ENCODE measurements around the gene KCNAB1. TPM values are rescaled to one million over a fixed set of nuclear protein-coding genes. Genes with fewer than 3 reads are reported as not detected.

Gene KCNAB1
- polyA plus RNA-seq, 2 donors = 0.61 to 1.3 TPM

- no peaks in the 10 kb centered on the region for H3K36me3 ChIP-seq (ENCODE audit: control insufficient read depth in 2 of 2, insufficient read depth in 2 of 2, low read length in 1 of 2)
- H3K4me3 ChIP-seq (ENCODE audit: low read depth in 1 of 2, low read length in 2 of 2) = no peak overlapping the region
- H3K9me3 ChIP-seq (ENCODE audit: control insufficient read depth in 2 of 2, insufficient read depth in 1 of 2, low read depth in 1 of 2, low read length in 1 of 2) = no peaks in the 10 kb centered on the region
- H3K4me1 ChIP-seq (ENCODE audit: control insufficient read depth in 2 of 2, insufficient read depth in 2 of 2, low read length in 1 of 2) = no peaks in the 10 kb centered on the region
- H3K27ac ChIP-seq (ENCODE audit: low read depth in 2 of 2, low read length in 1 of 2) = no peak overlapping the region
- 78 to 79% methylated on average over 4 of the region's 4 CpGs for WGBS, 2 donors
- no peaks in the 10 kb centered on the region for H3K27me3 ChIP-seq (ENCODE audit: control insufficient read depth in 1 of 2, insufficient read depth in 2 of 2, low read length in 2 of 2)
These were observed 131.0 kb downstream of the KCNAB1 start for GRCh38 chr3:156251424-156251823.

- no peak overlapping the region for H3K4me3 ChIP-seq (ENCODE audit: low read depth in 1 of 2, low read length in 2 of 2)
- no peaks in the 10 kb centered on the region for H3K9me3 ChIP-seq (ENCODE audit: control insufficient read depth in 2 of 2, insufficient read depth in 1 of 2, low read depth in 1 of 2, low read length in 1 of 2)
- no peaks in the 10 kb centered on the region for H3K4me1 ChIP-seq (ENCODE audit: control insufficient read depth in 2 of 2, insufficient read depth in 2 of 2, low read length in 1 of 2)
- 74 to 85% methylated on average over 3 of the region's 3 CpGs for WGBS, 2 donors
- H3K27me3 ChIP-seq (ENCODE audit: control insufficient read depth in 1 of 2, insufficient read depth in 2 of 2, low read length in 2 of 2) = no peaks in the 10 kb centered on the region
- no peak overlapping the region for H3K27ac ChIP-seq (ENCODE audit: low read depth in 2 of 2, low read length in 1 of 2)
- no peaks in the 10 kb centered on the region for H3K36me3 ChIP-seq (ENCODE audit: control insufficient read depth in 2 of 2, insufficient read depth in 2 of 2, low read length in 1 of 2)
These were observed 132.3 kb downstream of the KCNAB1 start for GRCh38 chr3:156252656-156253055.

GRCh38 chr3:156253150-156253549 lies 132.8 kb downstream of the KCNAB1 start:
- no peaks in the 10 kb centered on the region for H3K4me1 ChIP-seq (ENCODE audit: control insufficient read depth in 2 of 2, insufficient read depth in 2 of 2, low read length in 1 of 2)
- no peak overlapping the region for H3K4me3 ChIP-seq (ENCODE audit: low read depth in 1 of 2, low read length in 2 of 2)
- 50 to 66% methylated on average over 1 of the region's 1 CpG for WGBS, 2 donors
- no peak overlapping the region for H3K27ac ChIP-seq (ENCODE audit: low read depth in 2 of 2, low read length in 1 of 2)
- H3K27me3 ChIP-seq (ENCODE audit: control insufficient read depth in 1 of 2, insufficient read depth in 2 of 2, low read length in 2 of 2) = no peaks in the 10 kb centered on the region
- no peaks in the 10 kb centered on the region for H3K36me3 ChIP-seq (ENCODE audit: control insufficient read depth in 2 of 2, insufficient read depth in 2 of 2, low read length in 1 of 2)
- H3K9me3 ChIP-seq (ENCODE audit: control insufficient read depth in 2 of 2, insufficient read depth in 1 of 2, low read depth in 1 of 2, low read length in 1 of 2) = no peaks in the 10 kb centered on the region

GRCh38 chr3:156256256-156256655 lies 135.9 kb downstream of the KCNAB1 start:
- WGBS, 2 donors = 78 to 81% methylated on average over 4 of the region's 4 CpGs
- no peaks in the 10 kb centered on the region for H3K9me3 ChIP-seq (ENCODE audit: control insufficient read depth in 2 of 2, insufficient read depth in 1 of 2, low read depth in 1 of 2, low read length in 1 of 2)
- H3K4me3 ChIP-seq (ENCODE audit: low read depth in 1 of 2, low read length in 2 of 2) = no peak overlapping the region
- no peaks in the 10 kb centered on the region for H3K27me3 ChIP-seq (ENCODE audit: control insufficient read depth in 1 of 2, insufficient read depth in 2 of 2, low read length in 2 of 2)
- H3K4me1 ChIP-seq (ENCODE audit: control insufficient read depth in 2 of 2, insufficient read depth in 2 of 2, low read length in 1 of 2) = no peaks in the 10 kb centered on the region
- H3K36me3 ChIP-seq (ENCODE audit: control insufficient read depth in 2 of 2, insufficient read depth in 2 of 2, low read length in 1 of 2) = no peaks in the 10 kb centered on the region
- no peak overlapping the region for H3K27ac ChIP-seq (ENCODE audit: low read depth in 2 of 2, low read length in 1 of 2)

- H3K36me3 ChIP-seq (ENCODE audit: control insufficient read depth in 2 of 2, insufficient read depth in 2 of 2, low read length in 1 of 2) = no peaks in the 10 kb centered on the region
- H3K9me3 ChIP-seq (ENCODE audit: control insufficient read depth in 2 of 2, insufficient read depth in 1 of 2, low read depth in 1 of 2, low read length in 1 of 2) = no peaks in the 10 kb centered on the region
- H3K4me3 ChIP-seq (ENCODE audit: low read depth in 1 of 2, low read length in 2 of 2) = no peak overlapping the region
- H3K4me1 ChIP-seq (ENCODE audit: control insufficient read depth in 2 of 2, insufficient read depth in 2 of 2, low read length in 1 of 2) = no peaks in the 10 kb centered on the region
- no peaks in the 10 kb centered on the region for H3K27me3 ChIP-seq (ENCODE audit: control insufficient read depth in 1 of 2, insufficient read depth in 2 of 2, low read length in 2 of 2)
- H3K27ac ChIP-seq (ENCODE audit: low read depth in 2 of 2, low read length in 1 of 2) = no peak overlapping the region
These were observed 136.6 kb downstream of the KCNAB1 start for GRCh38 chr3:156256945-156257344.

GRCh38 chr3:156258301-156258700 lies 137.9 kb downstream of the KCNAB1 start:
- no peak overlapping the region for H3K27ac ChIP-seq (ENCODE audit: low read depth in 2 of 2, low read length in 1 of 2)
- H3K36me3 ChIP-seq (ENCODE audit: control insufficient read depth in 2 of 2, insufficient read depth in 2 of 2, low read length in 1 of 2) = no peaks in the 10 kb centered on the region
- H3K27me3 ChIP-seq (ENCODE audit: control insufficient read depth in 1 of 2, insufficient read depth in 2 of 2, low read length in 2 of 2) = no peaks in the 10 kb centered on the region
- no peaks in the 10 kb centered on the region for H3K9me3 ChIP-seq (ENCODE audit: control insufficient read depth in 2 of 2, insufficient read depth in 1 of 2, low read depth in 1 of 2, low read length in 1 of 2)
- H3K4me3 ChIP-seq (ENCODE audit: low read depth in 1 of 2, low read length in 2 of 2) = no peak overlapping the region
- H3K4me1 ChIP-seq (ENCODE audit: control insufficient read depth in 2 of 2, insufficient read depth in 2 of 2, low read length in 1 of 2) = no peaks in the 10 kb centered on the region
- 60 to 81% methylated on average over 2 of the region's 2 CpGs for WGBS, 2 donors

GRCh38 chr3:156259896-156260295 lies 139.5 kb downstream of the KCNAB1 start:
- H3K27me3 ChIP-seq (ENCODE audit: control insufficient read depth in 1 of 2, insufficient read depth in 2 of 2, low read length in 2 of 2) = no peaks in the 10 kb centered on the region
- WGBS, 2 donors = 75 to 76% methylated on average over 5 of the region's 5 CpGs
- H3K36me3 ChIP-seq (ENCODE audit: control insufficient read depth in 2 of 2, insufficient read depth in 2 of 2, low read length in 1 of 2) = no peaks in the 10 kb centered on the region
- no peaks in the 10 kb centered on the region for H3K4me1 ChIP-seq (ENCODE audit: control insufficient read depth in 2 of 2, insufficient read depth in 2 of 2, low read length in 1 of 2)
- H3K4me3 ChIP-seq (ENCODE audit: low read depth in 1 of 2, low read length in 2 of 2) = no peak overlapping the region
- H3K27ac ChIP-seq (ENCODE audit: low read depth in 2 of 2, low read length in 1 of 2) = no peak overlapping the region
- no peaks in the 10 kb centered on the region for H3K9me3 ChIP-seq (ENCODE audit: control insufficient read depth in 2 of 2, insufficient read depth in 1 of 2, low read depth in 1 of 2, low read length in 1 of 2)

GRCh38 chr3:156260331-156260730 lies 140.0 kb downstream of the KCNAB1 start:
- no peak overlapping the region for H3K4me3 ChIP-seq (ENCODE audit: low read depth in 1 of 2, low read length in 2 of 2)
- H3K4me1 ChIP-seq (ENCODE audit: control insufficient read depth in 2 of 2, insufficient read depth in 2 of 2, low read length in 1 of 2) = no peaks in the 10 kb centered on the region
- H3K27me3 ChIP-seq (ENCODE audit: control insufficient read depth in 1 of 2, insufficient read depth in 2 of 2, low read length in 2 of 2) = no peaks in the 10 kb centered on the region
- no peaks in the 10 kb centered on the region for H3K9me3 ChIP-seq (ENCODE audit: control insufficient read depth in 2 of 2, insufficient read depth in 1 of 2, low read depth in 1 of 2, low read length in 1 of 2)
- 69 to 87% methylated on average over 1 of the region's 1 CpG for WGBS, 2 donors
- no peaks in the 10 kb centered on the region for H3K36me3 ChIP-seq (ENCODE audit: control insufficient read depth in 2 of 2, insufficient read depth in 2 of 2, low read length in 1 of 2)
- no peak overlapping the region for H3K27ac ChIP-seq (ENCODE audit: low read depth in 2 of 2, low read length in 1 of 2)

GRCh38 chr3:156264771-156265170 lies 144.4 kb downstream of the KCNAB1 start:
- Histone ChIP-seq H3K27ac (ENCODE audit: low read depth in 2 of 2, low read length in 1 of 2) (no peak overlapping the region), H3K9me3 (ENCODE audit: control insufficient read depth in 2 of 2, insufficient read depth in 1 of 2, low read depth in 1 of 2, low read length in 1 of 2) (no peaks in the 10 kb centered on the region), H3K4me3 (ENCODE audit: low read depth in 1 of 2, low read length in 2 of 2) (no peak overlapping the region), H3K36me3 (ENCODE audit: control insufficient read depth in 2 of 2, insufficient read depth in 2 of 2, low read length in 1 of 2) (no peaks in the 10 kb centered on the region), H3K27me3 (ENCODE audit: control insufficient read depth in 1 of 2, insufficient read depth in 2 of 2, low read length in 2 of 2) (no peaks in the 10 kb centered on the region), H3K4me1 (ENCODE audit: control insufficient read depth in 2 of 2, insufficient read depth in 2 of 2, low read length in 1 of 2) (no peaks in the 10 kb centered on the region)
- WGBS, 2 donors = 92 to 93% methylated on average over 1 of the region's 1 CpG

GRCh38 chr3:156271508-156271907 lies 151.1 kb downstream of the KCNAB1 start:
- Histone ChIP-seq H3K36me3 (ENCODE audit: control insufficient read depth in 2 of 2, insufficient read depth in 2 of 2, low read length in 1 of 2) (no peaks in the 10 kb centered on the region), H3K9me3 (ENCODE audit: control insufficient read depth in 2 of 2, insufficient read depth in 1 of 2, low read depth in 1 of 2, low read length in 1 of 2) (no peaks in the 10 kb centered on the region), H3K4me3 (ENCODE audit: low read depth in 1 of 2, low read length in 2 of 2) (no peak overlapping the region), H3K27ac (ENCODE audit: low read depth in 2 of 2, low read length in 1 of 2) (no peak overlapping the region), H3K4me1 (ENCODE audit: control insufficient read depth in 2 of 2, insufficient read depth in 2 of 2, low read length in 1 of 2) (no peaks in the 10 kb centered on the region), H3K27me3 (ENCODE audit: control insufficient read depth in 1 of 2, insufficient read depth in 2 of 2, low read length in 2 of 2) (no peaks in the 10 kb centered on the region)
- 83 to 85% methylated on average over 3 of the region's 3 CpGs for WGBS, 2 donors

Data from esophagus (tissue), 2 donors.